ENCODE results near the gene PPARA. TPM values are rescaled to one million over a fixed set of nuclear protein-coding genes. Genes with fewer than 3 reads are reported as not detected.

Gene PPARA
- total RNA-seq, 1 experiment from 2014 or later, result 14.5 TPM

- Histone ChIP-seq H4K20me1 (ENCODE audit: insufficient read depth) (no peaks in the 10 kb centered on the region), H3K9ac (ENCODE audit: low read length) (no peak overlapping the region), H3K4me2 (ENCODE audit: low read length) (no peak overlapping the region), H2AFZ (ENCODE audit: low read depth, low read length, poor library complexity, severe bottlenecking) (no peak overlapping the region), H3K36me3 (ENCODE audit: control insufficient read depth in 1 of 2, insufficient read depth in 2 of 2, low read length in 2 of 2) (no peaks in the 10 kb centered on the region), H3K27me3 (ENCODE audit: insufficient read depth, low read length) (no peaks in the 10 kb centered on the region), H3K4me1 (ENCODE audit: control insufficient read depth in 1 of 2, insufficient read depth in 2 of 2, low read length in 2 of 2) (peaks cover 4 to 22% of the 10 kb centered on the region in 2 experiments; a peak in 3 of 4 replicates), H3K9me2 (ENCODE audit: insufficient read depth) (no peaks in the 10 kb centered on the region), H3K79me2 (ENCODE audit: insufficient read depth, low read length) (no peaks in the 10 kb centered on the region), H3K4me3 (replicated peaks in 1 of 2; ENCODE audit: low read depth in 1 of 2, low read length in 2 of 2) (no peak overlapping the region), H3K9me3 (ENCODE audit: control insufficient read depth in 1 of 2, insufficient read depth in 1 of 2, low read depth in 1 of 2, low read length in 2 of 2) (no peaks in the 10 kb centered on the region), H3K27ac (ENCODE audit: low read depth, low read length) (no peak overlapping the region)
- RAD21 ChIA-PET (ENCODE audit: low non-redundant PET in 1 of 2, low total read pairs in 2 of 2, uncharacterized antibody in 2 of 2, unreplicated experiment in 2 of 2), result no interaction called here
- TF ChIP-seq ZBTB33 (IDR thresholded peaks at IDR 0.05; ENCODE audit: extremely low read depth, insufficient replicate concordance, low read length), result no peak
- no peak for TF ChIP-seq JUND (IDR thresholded peaks at IDR 0.05)
- no peak for TF ChIP-seq ELF1 (IDR thresholded peaks at IDR 0.05; ENCODE audit: borderline replicate concordance, low read depth)
- no peak for TF ChIP-seq EZH2phosphoT487 (IDR thresholded peaks at IDR 0.05; ENCODE audit: borderline replicate concordance)
- TF ChIP-seq EGR1 (IDR thresholded peaks at IDR 0.05; ENCODE audit: low read depth), result no peak
- no peak for TF ChIP-seq POLR2AphosphoS5 (IDR thresholded peaks at IDR 0.05; ENCODE audit: low read depth, low read length)
- TF ChIP-seq SP1 (IDR thresholded peaks at IDR 0.05; ENCODE audit: low read depth), result no peak
- no peak for TF ChIP-seq ATF3 (IDR thresholded peaks at IDR 0.05)
- no peak for TF ChIP-seq FOSL1 (IDR thresholded peaks at IDR 0.05; ENCODE audit: low read depth)
- POLR2A ChIA-PET, result no interaction called here
- CTCF ChIA-PET, result interaction anchor here (10.7 kb wide), 1 partner anchor 114 kb away, joined by 151 read pairs; no protein-coding TSS in a partner anchor
- intact Hi-C loops (cut with micrococcal nuclease), result loop anchor here (5.0 kb wide), 1 partner anchor 177 kb away; the partner anchor contains the start of gene GTSE1
- DNase-seq (ENCODE audit: low read depth, low spot score) (no peak), ATAC-seq (no peak)
- no TSS peak for BruUV-seq (replicated peaks)
Observed at GRCh38 chr22:46120420-46120737, 29.9 kb upstream of the PPARA start.
